HUES64 (cell line): Measurements from ENCODE around the gene ANKAR.
"Not testable (repeated sequence)": the region's sequence is repeated elsewhere in the genome, so short reads cannot be mapped to it uniquely, and the experiment has no call there.

ENCODE experiments used
- H3K27ac ChIP-seq: 2 replicates; pipeline ENCODE4 v1.7.0; 2013; ENCODE audit warnings: low read depth, low read length, inconsistent platforms
- H3K27me3 ChIP-seq: 2 replicates; pipeline ENCODE4 v1.6.1; 2013; ENCODE audit warnings: mild to moderate bottlenecking, low read length; ENCODE audit not compliant: insufficient read depth
- H3K36me3 ChIP-seq: 2 replicates; pipeline ENCODE4 v1.6.1; 2013; ENCODE audit warnings: mild to moderate bottlenecking, low read length; ENCODE audit not compliant: insufficient read depth
- H3K4me1 ChIP-seq: 2 replicates; pipeline ENCODE4 v1.6.1; 2013; ENCODE audit warnings: mild to moderate bottlenecking, low read length, moderate library complexity; ENCODE audit not compliant: insufficient read depth
- H3K4me3 ChIP-seq: 2 replicates; pipeline ENCODE4 v1.5.1; 2013; ENCODE audit warnings: mild to moderate bottlenecking, low read length, moderate library complexity
- H3K9ac ChIP-seq: 2 replicates; pipeline ENCODE4 v1.6.1; 2013; ENCODE audit warnings: mild to moderate bottlenecking, low read depth, low read length
- H3K9me3 ChIP-seq: 2 replicates; pipeline ENCODE4 v1.6.1; 2013; ENCODE audit warnings: low read depth, low read length; ENCODE audit not compliant: insufficient read depth
- WGBS: fragments of 150-250, 120-280 bp; methylation state at CpG from one replicate; pipeline ENCODE4 v1.1.7; 2013; ENCODE audit warnings: missing lambda C conversion rate; 5-methylcytosine and 5-hydroxymethylcytosine counted together

The ANKAR gene

DNA sequence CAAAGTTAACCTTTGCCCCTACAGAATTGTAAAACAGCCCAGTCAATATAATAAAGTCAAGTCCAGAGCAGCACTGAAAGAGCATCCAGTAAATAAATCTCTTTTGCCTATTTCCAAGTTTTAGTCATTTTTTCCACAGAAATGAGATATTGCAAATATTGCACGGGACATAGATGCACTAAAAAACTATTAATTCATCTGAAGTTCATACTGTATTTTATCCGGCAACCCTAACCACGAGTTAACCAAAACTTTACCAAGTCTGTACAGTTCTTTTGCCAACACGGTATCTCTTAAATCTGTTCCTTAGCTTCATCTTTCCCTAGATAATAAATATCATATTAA, 13.7 kb upstream of the ANKAR start:
- Histone ChIP-seq H3K27me3 (no peaks in the 10 kb centered on the region), H3K4me1 (no peaks in the 10 kb centered on the region), H3K36me3 (peaks cover 22% of the 10 kb centered on the region), H3K27ac (no peak overlapping the region), H3K9ac (no peak overlapping the region), H3K4me3 (peak overlapping the region; percentile 18; the same call in 1 of the 2 replicates), H3K9me3 (no peaks in the 10 kb centered on the region)
- 26% methylated on average over 4 of the region's 4 CpGs for WGBS

DNA sequence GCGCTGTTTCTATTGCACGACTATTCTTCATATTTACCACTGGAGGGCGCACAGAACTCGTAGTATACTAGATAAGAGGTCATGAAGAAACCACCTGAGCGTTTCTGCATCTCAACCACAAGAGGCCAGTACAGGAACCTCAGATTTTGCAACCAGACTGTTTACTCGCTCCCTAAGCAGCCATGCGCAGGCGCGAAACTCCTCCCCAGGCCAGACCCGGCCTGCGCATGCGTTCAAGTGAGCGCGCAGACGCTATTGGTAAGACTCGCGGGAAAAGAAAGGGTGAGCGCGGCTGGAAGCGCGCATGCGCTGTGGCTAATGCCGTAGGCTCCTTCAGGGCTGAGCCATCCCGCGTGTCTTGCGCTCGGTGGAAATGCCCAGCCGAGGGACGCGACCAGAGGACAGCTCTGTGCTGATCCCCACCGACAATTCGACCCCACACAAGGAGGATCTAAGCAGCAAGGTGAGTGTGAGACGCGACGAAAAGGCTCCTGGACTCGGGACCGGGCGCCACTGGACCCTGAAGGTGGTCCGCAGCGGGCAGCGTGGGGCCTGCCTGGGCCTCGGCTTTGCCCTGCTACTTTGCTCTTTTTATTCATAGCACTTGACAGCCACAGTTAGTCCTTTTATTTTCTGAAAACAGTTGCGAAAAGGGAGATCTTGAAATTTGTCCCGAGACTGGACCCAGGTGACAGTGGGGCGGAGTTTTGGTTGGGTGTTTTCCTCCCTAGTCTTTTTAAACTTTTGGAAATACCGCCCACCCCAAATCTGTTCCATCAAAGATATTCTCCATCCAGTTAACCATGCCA, 13.1 kb upstream of the ANKAR start, which contains the start of gene ASNSD1:
TSS of gene ASNSD1 (plus strand) at position 312 of the 809 bp plus-strand sequence. CDS start 4,674 bp downstream, outside the sequence.
- Histone ChIP-seq H3K36me3 (peaks cover 27% of the 10 kb centered on the region), H3K4me3 (peak within 1 kb of the TSS; percentile 79), H3K27me3 (no peaks in the 10 kb centered on the region), H3K9ac (peak within 1 kb of the TSS; percentile 90), H3K9me3 (no peaks in the 10 kb centered on the region), H3K4me1 (no peaks in the 10 kb centered on the region), H3K27ac (peak within 1 kb of the TSS; percentile 50; the same call in 1 of the 2 replicates)
- 0% methylated on average over 46 of the region's 46 CpGs for WGBS

DNA sequence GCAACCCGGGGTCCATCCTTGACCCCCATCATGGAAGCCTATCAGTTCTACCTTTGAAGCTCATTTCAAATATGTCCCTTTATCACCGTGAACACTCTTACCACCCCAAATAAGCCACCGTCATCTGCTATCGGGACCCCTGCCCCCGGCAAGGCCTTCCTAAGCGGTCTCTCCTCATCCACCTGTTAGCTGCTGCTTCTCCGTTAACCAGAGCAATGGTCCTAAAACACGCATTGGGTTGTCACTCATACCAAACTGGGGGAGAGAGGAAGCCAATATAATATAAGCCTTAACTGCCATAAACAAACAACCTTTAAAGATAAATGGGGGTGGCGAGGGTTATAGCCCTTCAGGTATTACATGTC, 12.5 kb upstream of the ANKAR start:
- Histone ChIP-seq H3K9me3 (no peaks in the 10 kb centered on the region), H3K27me3 (no peaks in the 10 kb centered on the region), H3K4me3 (peak overlapping the region; percentile 79), H3K4me1 (no peaks in the 10 kb centered on the region), H3K9ac (peak overlapping the region; percentile 90), H3K27ac (no peak overlapping the region), H3K36me3 (peaks cover 33% of the 10 kb centered on the region)
- 11% methylated on average over 8 of the region's 9 CpGs for WGBS

DNA sequence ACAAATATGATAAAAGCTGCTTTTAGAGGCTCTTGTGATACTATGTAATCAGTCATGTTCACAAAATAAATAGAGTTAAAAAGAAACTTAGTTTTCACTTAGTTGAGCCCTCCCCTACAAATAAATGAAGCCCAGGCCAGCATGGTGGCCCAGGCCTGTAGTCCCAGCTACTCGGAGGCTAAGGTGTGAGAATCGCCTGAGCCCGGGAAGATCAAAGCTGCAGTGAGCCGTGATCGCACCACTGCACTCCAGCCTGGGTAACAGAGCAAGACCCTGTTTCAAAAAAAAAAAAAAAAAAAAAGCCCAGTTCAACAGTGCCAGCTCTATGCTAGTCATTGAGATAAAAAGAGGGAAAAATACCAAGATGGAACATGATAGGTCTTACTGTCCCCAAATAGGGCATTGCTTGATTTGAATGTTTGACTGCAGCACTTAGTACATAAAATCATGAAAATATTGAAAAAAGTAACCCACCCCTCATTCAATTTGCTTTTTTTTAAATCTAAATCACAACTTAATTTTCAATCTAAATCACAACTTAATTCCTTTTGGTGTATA, 11.7 kb upstream of the ANKAR start:
- Histone ChIP-seq H3K27ac (no peak overlapping the region), H3K9ac (no peak overlapping the region), H3K4me1 (no peaks in the 10 kb centered on the region), H3K4me3 (peak overlapping the region; percentile 79), H3K9me3 (no peaks in the 10 kb centered on the region), H3K27me3 (no peaks in the 10 kb centered on the region), H3K36me3 (peaks cover 41% of the 10 kb centered on the region)
- WGBS = 92% methylated on average over 5 of the region's 5 CpGs

DNA sequence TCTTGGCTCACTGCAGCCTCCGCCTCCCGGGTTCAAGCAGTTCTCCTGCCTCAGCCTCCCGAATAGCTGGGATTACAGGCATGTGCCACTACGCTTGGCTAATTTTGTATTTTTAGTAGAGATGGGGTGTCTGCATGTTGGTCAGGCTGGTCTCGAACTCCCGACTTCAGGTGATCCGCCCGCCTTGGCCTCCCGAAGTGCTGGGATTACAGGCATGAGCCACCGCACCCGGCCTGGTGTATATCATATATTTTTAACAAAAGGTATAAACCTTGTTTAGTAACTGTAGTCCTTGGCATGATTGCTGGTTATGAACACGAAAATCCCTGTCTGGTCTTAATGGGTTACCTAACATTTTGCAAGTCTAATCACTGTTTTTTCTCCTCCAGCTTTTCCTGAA, 11.2 kb upstream of the ANKAR start:
- H3K27me3 ChIP-seq, H3K9me3 ChIP-seq, H3K9ac ChIP-seq, H3K4me3 ChIP-seq, H3K4me1 ChIP-seq, H3K27ac ChIP-seq: not testable (repeated sequence)
- 96% methylated on average over 10 of the region's 12 CpGs for WGBS
- H3K36me3 ChIP-seq = peaks cover 47% of the 10 kb centered on the region

DNA sequence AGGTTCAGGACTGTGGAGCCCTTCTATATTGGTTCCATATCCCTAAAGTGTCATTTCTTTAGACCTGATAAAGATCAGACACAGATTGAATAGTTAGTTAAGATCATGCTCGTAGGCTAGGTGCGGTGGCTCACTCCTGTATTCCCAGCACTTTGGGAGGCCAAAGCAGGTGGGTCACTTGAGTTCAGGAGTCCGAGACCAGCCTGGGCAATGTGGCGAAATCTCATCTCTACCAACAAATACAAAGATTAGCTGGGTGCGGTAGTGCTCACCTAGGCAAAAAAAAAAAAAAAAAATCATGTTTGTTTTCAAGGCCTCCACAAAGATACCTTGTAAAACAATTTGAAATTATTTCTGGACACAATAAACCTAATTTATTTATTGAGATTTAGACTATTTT, 4.6 kb upstream of the ANKAR start:
- Histone ChIP-seq H3K27ac (no peak overlapping the region), H3K4me1 (no peaks in the 10 kb centered on the region), H3K4me3 (no peak overlapping the region), H3K9ac (no peak overlapping the region), H3K9me3 (no peaks in the 10 kb centered on the region), H3K27me3 (no peaks in the 10 kb centered on the region), H3K36me3 (peaks cover 67% of the 10 kb centered on the region)
- WGBS = 97% methylated on average over 5 of the region's 5 CpGs

DNA sequence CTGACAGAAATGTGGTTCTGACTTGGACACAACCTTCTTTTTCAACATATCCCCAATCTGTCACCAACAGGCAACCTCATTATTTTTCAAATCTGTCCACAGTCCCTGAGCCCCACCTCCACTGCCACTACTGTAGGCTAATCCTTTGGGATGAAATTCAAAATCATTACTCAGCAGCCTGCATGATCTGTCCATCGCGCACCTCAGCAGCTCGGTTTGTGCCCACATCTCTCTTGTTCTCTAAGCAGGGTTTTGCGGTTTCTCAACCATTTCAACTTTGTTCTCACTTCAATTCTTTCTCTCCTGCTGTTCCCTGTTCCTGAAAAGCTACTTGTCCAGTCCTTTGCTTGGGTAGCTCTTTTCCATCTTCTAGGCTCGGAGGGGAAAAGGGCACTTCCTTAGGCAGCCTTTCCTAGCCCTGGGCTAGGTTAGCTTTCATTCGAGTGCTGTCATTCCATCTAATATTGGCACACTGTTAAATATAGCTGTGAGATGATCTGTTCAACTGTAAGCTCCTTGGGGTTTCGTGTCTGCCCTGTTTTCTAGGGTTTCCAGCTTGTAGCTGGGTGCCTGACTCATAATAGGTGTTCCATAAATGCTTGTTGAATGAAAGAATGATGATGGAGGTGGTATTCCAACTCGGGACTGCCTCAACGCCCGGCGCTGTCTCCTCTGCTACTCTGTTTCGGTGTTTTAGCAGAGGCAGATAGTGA, 653 bp upstream of the ANKAR start:
- H3K27me3 ChIP-seq = no peaks in the 10 kb centered on the region
- H3K27ac ChIP-seq = no peak overlapping the region
- H3K9ac ChIP-seq = no peak overlapping the region; the same call in 1 of the 2 replicates
- WGBS = 57% methylated on average over 12 of the region's 12 CpGs
- no peaks in the 10 kb centered on the region for H3K4me1 ChIP-seq
- H3K9me3 ChIP-seq = peaks cover 7% of the 10 kb centered on the region; the same call in 1 of the 2 replicates
- H3K36me3 ChIP-seq = peaks cover 29% of the 10 kb centered on the region
- H3K4me3 ChIP-seq = peak overlapping the region; percentile 88

DNA sequence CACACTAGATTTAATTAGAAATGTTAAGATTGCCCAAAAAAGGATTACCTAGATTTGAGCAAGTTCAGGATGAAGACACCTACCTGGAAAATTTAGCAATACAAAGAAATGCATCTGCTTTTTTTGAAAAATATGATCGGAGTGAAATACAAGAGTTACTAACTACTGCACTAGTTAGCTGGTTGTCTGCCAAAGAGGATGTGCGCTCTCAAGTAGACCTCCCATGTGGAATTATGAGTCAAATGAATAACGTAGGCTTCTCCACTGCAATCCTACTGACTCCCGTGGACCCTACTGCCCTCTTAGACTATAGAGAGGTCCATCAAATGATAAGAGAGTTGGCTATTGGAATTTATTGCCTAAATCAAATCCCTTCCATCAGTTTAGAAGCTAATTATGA, 2.0 kb downstream of the ANKAR start:
- 100% methylated on average over 4 of the region's 4 CpGs for WGBS
- H3K4me1 ChIP-seq = no peaks in the 10 kb centered on the region
- no peak overlapping the region for H3K4me3 ChIP-seq
- H3K9ac ChIP-seq = no peak overlapping the region
- H3K27ac ChIP-seq = no peak overlapping the region
- no peaks in the 10 kb centered on the region for H3K27me3 ChIP-seq
- H3K36me3 ChIP-seq = peaks cover 10% of the 10 kb centered on the region
- peaks cover 7% of the 10 kb centered on the region; the same call in 1 of the 2 replicates for H3K9me3 ChIP-seq

DNA sequence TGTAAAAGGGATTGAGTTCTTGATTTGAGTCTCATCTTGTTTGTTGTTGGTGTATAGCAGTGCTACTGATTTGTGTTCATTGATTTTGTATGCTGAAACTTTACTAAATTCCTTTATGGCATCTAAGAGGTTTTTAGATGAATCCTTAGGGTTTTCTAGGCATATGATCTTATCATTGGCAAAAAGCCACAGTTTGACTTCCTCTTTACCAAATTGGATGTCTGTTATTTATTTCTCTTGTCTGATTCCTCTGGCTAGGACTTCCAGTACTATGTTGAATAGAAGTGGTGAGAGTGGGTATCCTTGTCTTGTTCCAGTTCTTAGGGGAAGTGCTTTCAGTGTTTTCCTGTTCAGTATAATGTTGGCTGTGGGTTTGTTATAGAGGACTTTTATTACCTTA, 4.8 kb downstream of the ANKAR start:
- H3K27me3 ChIP-seq = no peaks in the 10 kb centered on the region
- H3K36me3 ChIP-seq = no peaks in the 10 kb centered on the region
- no peak overlapping the region for H3K9ac ChIP-seq
- H3K4me3 ChIP-seq = no peak overlapping the region
- no peak overlapping the region for H3K27ac ChIP-seq
- peaks cover 7% of the 10 kb centered on the region; the same call in 1 of the 2 replicates for H3K9me3 ChIP-seq
- H3K4me1 ChIP-seq = no peaks in the 10 kb centered on the region

DNA sequence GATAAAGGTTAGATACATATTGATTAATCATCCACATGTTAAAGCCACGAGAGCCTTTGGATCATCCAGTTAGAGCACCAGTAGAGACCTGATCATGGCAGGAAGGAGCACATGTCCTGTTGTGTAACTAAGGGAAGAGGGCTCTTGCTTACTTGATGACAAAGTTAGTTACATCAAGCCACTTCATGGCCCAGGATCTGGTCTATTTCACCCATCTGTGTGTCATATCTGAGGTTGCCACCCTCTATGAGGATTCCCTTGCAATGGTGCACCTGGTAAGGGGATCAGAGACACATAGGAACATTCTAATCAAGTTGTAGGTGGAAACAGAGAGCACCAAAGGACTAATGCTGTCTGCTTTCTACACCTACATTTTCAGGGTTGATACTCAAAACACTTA, 6.7 kb downstream of the ANKAR start:
- peaks cover 7% of the 10 kb centered on the region; the same call in 1 of the 2 replicates for H3K9me3 ChIP-seq
- H3K27ac ChIP-seq = no peak overlapping the region
- no peaks in the 10 kb centered on the region for H3K36me3 ChIP-seq
- no peak overlapping the region for H3K4me3 ChIP-seq
- H3K27me3 ChIP-seq = no peaks in the 10 kb centered on the region
- WGBS = 86% methylated on average over 1 of the region's 1 CpG
- H3K4me1 ChIP-seq = no peaks in the 10 kb centered on the region
- no peak overlapping the region for H3K9ac ChIP-seq

DNA sequence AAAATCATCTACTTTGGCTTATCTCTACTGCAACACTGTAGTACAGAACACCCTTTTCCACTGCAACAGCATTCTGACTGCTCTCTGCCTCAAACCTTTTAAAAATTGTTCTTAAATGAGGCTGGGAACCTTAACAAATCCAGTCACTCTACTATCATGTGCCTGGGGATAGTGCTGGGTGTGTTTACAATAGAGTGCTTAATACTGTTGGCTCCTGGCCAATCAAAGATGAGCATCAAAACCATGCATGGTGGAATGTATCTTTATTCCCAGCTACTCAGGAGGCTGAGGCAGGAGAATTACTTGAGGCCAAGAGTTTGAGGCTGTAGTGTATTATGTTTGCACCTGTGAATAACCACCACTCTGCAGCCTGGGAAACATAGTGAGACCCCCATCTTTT, 7.4 kb downstream of the ANKAR start:
- Histone ChIP-seq H3K36me3 (no peaks in the 10 kb centered on the region), H3K27ac (no peak overlapping the region), H3K27me3 (no peaks in the 10 kb centered on the region), H3K9ac (no peak overlapping the region), H3K4me3 (no peak overlapping the region), H3K9me3 (peaks cover 7% of the 10 kb centered on the region; the same call in 1 of the 2 replicates), H3K4me1 (no peaks in the 10 kb centered on the region)
